ENCODE data around the gene ARSB.
"Not testable (repeated sequence)": the region's sequence is repeated elsewhere in the genome, so short reads cannot be mapped to it uniquely, and the experiment has no call there.

Gene ARSB

GRCh38 chr5:78735834-78736463 is 249.2 kb downstream of the ARSB start:
- H4K20me1 ChIP-seq (ENCODE audit: insufficient read depth, low read length, poor library complexity, severe bottlenecking), result no peaks in the 10 kb centered on the region
- H3K79me2 ChIP-seq (ENCODE audit: insufficient read depth, low read length), result no peaks in the 10 kb centered on the region
- no peak overlapping the region for H3K4me2 ChIP-seq (ENCODE audit: low read depth, low read length, poor library complexity, severe bottlenecking)
- H3K9me2 ChIP-seq (replicated peaks; ENCODE audit: low read depth, low read length), result no peaks in the 10 kb centered on the region
- H3K27me3 ChIP-seq (ENCODE audit: insufficient read depth, low read length, poor library complexity, severe bottlenecking), result no peaks in the 10 kb centered on the region
- H3K36me3 ChIP-seq (ENCODE audit: insufficient read depth, low read length), result no peaks in the 10 kb centered on the region
- peak overlapping the region; percentile 47; the same call in 1 of the 2 replicates for H2AFZ ChIP-seq (ENCODE audit: low read length)
- no peak overlapping the region for H3K4me3 ChIP-seq (ENCODE audit: low read length, poor library complexity, severe bottlenecking)
- H3K4me1 ChIP-seq (ENCODE audit: insufficient read depth, low read length, poor library complexity, severe bottlenecking), result no peaks in the 10 kb centered on the region
- no peak overlapping the region for H3K9ac ChIP-seq (ENCODE audit: low read depth, low read length, poor library complexity, severe bottlenecking)
- no peaks in the 10 kb centered on the region for H3K9me3 ChIP-seq (ENCODE audit: insufficient read depth, low read depth, low read length)
- no peaks in the 10 kb centered on the region for H3F3A ChIP-seq (ENCODE audit: low read depth)
- TF ChIP-seq, protein P1, sequence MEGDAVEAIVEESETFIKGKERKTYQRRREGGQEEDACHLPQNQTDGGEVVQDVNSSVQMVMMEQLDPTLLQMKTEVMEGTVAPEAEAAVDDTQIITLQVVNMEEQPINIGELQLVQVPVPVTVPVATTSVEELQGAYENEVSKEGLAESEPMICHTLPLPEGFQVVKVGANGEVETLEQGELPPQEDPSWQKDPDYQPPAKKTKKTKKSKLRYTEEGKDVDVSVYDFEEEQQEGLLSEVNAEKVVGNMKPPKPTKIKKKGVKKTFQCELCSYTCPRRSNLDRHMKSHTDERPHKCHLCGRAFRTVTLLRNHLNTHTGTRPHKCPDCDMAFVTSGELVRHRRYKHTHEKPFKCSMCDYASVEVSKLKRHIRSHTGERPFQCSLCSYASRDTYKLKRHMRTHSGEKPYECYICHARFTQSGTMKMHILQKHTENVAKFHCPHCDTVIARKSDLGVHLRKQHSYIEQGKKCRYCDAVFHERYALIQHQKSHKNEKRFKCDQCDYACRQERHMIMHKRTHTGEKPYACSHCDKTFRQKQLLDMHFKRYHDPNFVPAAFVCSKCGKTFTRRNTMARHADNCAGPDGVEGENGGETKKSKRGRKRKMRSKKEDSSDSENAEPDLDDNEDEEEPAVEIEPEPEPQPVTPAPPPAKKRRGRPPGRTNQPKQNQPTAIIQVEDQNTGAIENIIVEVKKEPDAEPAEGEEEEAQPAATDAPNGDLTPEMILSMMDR (conservative IDR thresholded peaks at IDR 0.05; ENCODE audit: low read length), result no peak

DNA sequence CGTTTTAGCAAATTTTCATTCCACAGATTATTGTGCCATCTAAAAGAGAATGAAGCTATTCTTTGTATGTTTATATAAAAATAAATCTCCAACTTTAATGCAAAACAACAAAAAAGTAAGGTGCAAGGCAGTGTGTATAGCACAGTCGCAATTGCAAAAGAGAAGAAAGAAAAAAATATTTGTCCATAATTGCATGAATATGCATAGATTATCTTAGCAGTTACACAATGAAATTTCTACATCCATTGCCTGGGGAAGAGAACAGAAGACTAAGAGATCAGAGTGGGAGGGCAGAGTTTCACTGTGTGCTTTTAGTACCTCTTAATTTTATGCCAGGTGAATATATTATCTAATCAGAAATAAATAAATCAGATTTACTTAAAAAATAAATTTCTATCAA is 250.2 kb downstream of the ARSB start:
- Histone ChIP-seq H4K20me1 (ENCODE audit: insufficient read depth, low read length, poor library complexity, severe bottlenecking) (no peaks in the 10 kb centered on the region), H3K36me3 (ENCODE audit: insufficient read depth, low read length) (no peaks in the 10 kb centered on the region), H3F3A (ENCODE audit: low read depth) (no peaks in the 10 kb centered on the region), H3K4me1 (ENCODE audit: insufficient read depth, low read length, poor library complexity, severe bottlenecking) (no peaks in the 10 kb centered on the region), H3K9ac (ENCODE audit: low read depth, low read length, poor library complexity, severe bottlenecking) (no peak overlapping the region), H3K79me2 (ENCODE audit: insufficient read depth, low read length) (no peaks in the 10 kb centered on the region), H3K9me2 (replicated peaks; ENCODE audit: low read depth, low read length) (no peaks in the 10 kb centered on the region), H3K27me3 (ENCODE audit: insufficient read depth, low read length, poor library complexity, severe bottlenecking) (no peaks in the 10 kb centered on the region), H3K4me2 (ENCODE audit: low read depth, low read length, poor library complexity, severe bottlenecking) (no peak overlapping the region), H2AFZ (ENCODE audit: low read length) (no peak overlapping the region), H3K4me3 (ENCODE audit: low read length, poor library complexity, severe bottlenecking) (no peak overlapping the region), H3K9me3 (ENCODE audit: insufficient read depth, low read depth, low read length) (no peaks in the 10 kb centered on the region)
- TF ChIP-seq EZH2phosphoT487 (IDR thresholded peaks at IDR 0.05; ENCODE audit: borderline replicate concordance), result no peak
- TF ChIP-seq, protein P1 (conservative IDR thresholded peaks at IDR 0.05; ENCODE audit: low read length), result no peak

DNA sequence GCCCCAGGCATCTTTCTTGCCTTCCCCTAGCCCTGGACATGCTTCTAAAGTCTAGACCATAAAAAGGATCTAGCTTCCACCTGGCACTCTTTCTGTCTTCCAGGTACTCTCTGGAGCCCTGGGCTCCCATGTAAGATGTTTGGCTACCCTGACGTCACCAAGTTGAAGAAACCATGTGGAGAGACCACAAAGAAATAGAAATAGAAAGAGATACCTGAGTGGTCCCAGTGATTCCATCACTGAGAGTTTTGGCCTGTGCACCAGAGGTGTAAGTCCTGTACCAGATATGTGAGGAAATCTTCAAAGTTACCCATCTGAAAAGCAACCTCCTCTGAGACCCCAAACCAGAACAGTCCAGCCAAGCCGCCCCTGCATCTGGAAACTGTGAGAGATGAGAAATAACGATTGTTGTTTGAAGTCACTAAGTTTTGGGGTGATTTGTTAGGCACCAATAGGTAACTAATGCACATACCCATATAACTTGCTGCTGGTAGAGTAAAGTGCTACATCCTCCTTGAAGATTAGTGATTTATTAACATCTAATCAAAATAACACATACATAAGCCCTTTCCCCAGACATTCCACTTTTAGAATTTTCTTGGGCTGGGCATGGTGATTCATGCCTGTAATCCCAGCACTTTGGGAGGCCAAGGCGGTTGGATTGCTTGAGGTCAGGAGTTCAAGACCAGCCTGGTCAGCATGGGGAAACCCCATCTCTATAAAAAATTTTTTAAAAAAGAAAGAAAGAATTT is 250.8 kb downstream of the ARSB start:
- no peaks in the 10 kb centered on the region for H4K20me1 ChIP-seq (ENCODE audit: insufficient read depth, low read length, poor library complexity, severe bottlenecking)
- no peaks in the 10 kb centered on the region for H3K9me2 ChIP-seq (replicated peaks; ENCODE audit: low read depth, low read length)
- no peaks in the 10 kb centered on the region for H3K79me2 ChIP-seq (ENCODE audit: insufficient read depth, low read length)
- no peaks in the 10 kb centered on the region for H3K9me3 ChIP-seq (ENCODE audit: insufficient read depth, low read depth, low read length)
- TF ChIP-seq EZH2phosphoT487 (IDR thresholded peaks at IDR 0.05; ENCODE audit: borderline replicate concordance), result no peak
- TF ChIP-seq, protein P1 (conservative IDR thresholded peaks at IDR 0.05; ENCODE audit: low read length), result no peak
- H3K27me3 ChIP-seq (ENCODE audit: insufficient read depth, low read length, poor library complexity, severe bottlenecking), result no peaks in the 10 kb centered on the region
- no peak overlapping the region for H3K4me3 ChIP-seq (ENCODE audit: low read length, poor library complexity, severe bottlenecking)
- no peaks in the 10 kb centered on the region for H3K4me1 ChIP-seq (ENCODE audit: insufficient read depth, low read length, poor library complexity, severe bottlenecking)
- H3K9ac ChIP-seq (ENCODE audit: low read depth, low read length, poor library complexity, severe bottlenecking), result no peak overlapping the region
- H3K4me2 ChIP-seq (ENCODE audit: low read depth, low read length, poor library complexity, severe bottlenecking), result no peak overlapping the region
- no peak overlapping the region for H2AFZ ChIP-seq (ENCODE audit: low read length)
- no peaks in the 10 kb centered on the region for H3F3A ChIP-seq (ENCODE audit: low read depth)
- H3K36me3 ChIP-seq (ENCODE audit: insufficient read depth, low read length), result no peaks in the 10 kb centered on the region

DNA sequence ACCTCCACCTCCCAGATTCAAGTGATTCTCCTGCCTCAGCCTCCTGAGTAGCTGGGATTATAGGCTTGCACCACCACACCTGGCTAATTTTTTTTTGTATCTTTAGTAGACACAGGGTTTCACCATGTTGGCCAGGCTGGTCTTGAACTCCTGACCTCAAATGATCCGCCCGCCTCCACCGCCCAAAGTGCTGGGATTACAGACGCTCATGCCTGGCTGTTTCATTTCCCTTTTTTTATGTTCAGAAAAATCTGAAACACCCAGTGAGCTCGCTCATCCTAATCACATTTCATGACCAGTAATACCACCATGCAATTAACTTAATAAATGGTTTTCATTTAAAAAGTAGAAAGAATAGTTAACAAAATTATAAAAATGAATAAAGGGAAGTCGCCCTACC is 252.4 kb downstream of the ARSB start:
- not testable (repeated sequence) for H3K9me2 ChIP-seq (replicated peaks; ENCODE audit: low read depth, low read length); H3K79me2 ChIP-seq (ENCODE audit: insufficient read depth, low read length); H3K9ac ChIP-seq (ENCODE audit: low read depth, low read length, poor library complexity, severe bottlenecking); H3K9me3 ChIP-seq (ENCODE audit: insufficient read depth, low read depth, low read length); H3K4me2 ChIP-seq (ENCODE audit: low read depth, low read length, poor library complexity, severe bottlenecking); H3K27me3 ChIP-seq (ENCODE audit: insufficient read depth, low read length, poor library complexity, severe bottlenecking); H3F3A ChIP-seq (ENCODE audit: low read depth); H2AFZ ChIP-seq (ENCODE audit: low read length); H3K36me3 ChIP-seq (ENCODE audit: insufficient read depth, low read length); H4K20me1 ChIP-seq (ENCODE audit: insufficient read depth, low read length, poor library complexity, severe bottlenecking); H3K4me1 ChIP-seq (ENCODE audit: insufficient read depth, low read length, poor library complexity, severe bottlenecking); H3K4me3 ChIP-seq (ENCODE audit: low read length, poor library complexity, severe bottlenecking)
